Mesenchymal stem cell (in vitro differentiated cells and primary cell): ENCODE measurements around the gene GLYATL1.

ENCODE experiments used
- DNase-seq: peaks from one replicate; pipeline ENCODE4 v3.0.0-alpha.2; 2013
- H2AFZ ChIP-seq: one replicate; pipeline ENCODE4 v1.6.1; 2013; ENCODE audit warnings: low read depth, mild to moderate bottlenecking, control low read depth, inconsistent platforms, low read length, moderate library complexity
- H2AK5ac ChIP-seq: 2 replicates; pipeline ENCODE4 v1.6.1; 2013; ENCODE audit warnings: low read length, moderate library complexity, mild to moderate bottlenecking, inconsistent platforms; ENCODE audit not compliant: severe bottlenecking
- H2BK120ac ChIP-seq: one replicate; pipeline ENCODE4 v1.6.1; 2013; ENCODE audit warnings: low read depth, mild to moderate bottlenecking, inconsistent platforms, low read length, moderate library complexity
- H2BK12ac ChIP-seq, 2 experiments: one replicate each; pipeline ENCODE4 v1.6.1; 2013; ENCODE audit warnings: inconsistent platforms in 2 of 2, low read length in 2 of 2, mild to moderate bottlenecking in 2 of 2, moderate library complexity in 2 of 2, control low read depth in 1 of 2
- H2BK15ac ChIP-seq: one replicate; pipeline ENCODE4 v1.6.1; 2013; ENCODE audit warnings: mild to moderate bottlenecking, low read depth, inconsistent platforms; ENCODE audit not compliant: poor library complexity, severe bottlenecking
- H2BK5ac ChIP-seq: 2 replicates; pipeline ENCODE4 v1.6.1; 2013; ENCODE audit warnings: low read depth, mild to moderate bottlenecking, low read length, control low read depth, inconsistent platforms; ENCODE audit not compliant: poor library complexity, severe bottlenecking
- H3K14ac ChIP-seq, 2 experiments: one replicate each; pipeline ENCODE4 v1.6.1; 2013; ENCODE audit warnings: inconsistent platforms in 2 of 2, low read length in 2 of 2, control low read depth in 1 of 2, mild to moderate bottlenecking in 1 of 2, moderate library complexity in 1 of 2
- H3K18ac ChIP-seq, 2 experiments: one replicate each; pipeline ENCODE4 v1.6.1; 2013; ENCODE audit warnings: inconsistent platforms in 2 of 2, low read length in 2 of 2, control low read depth in 1 of 2, low read depth in 1 of 2, mild to moderate bottlenecking in 1 of 2
- H3K23ac ChIP-seq, 2 experiments: one replicate each; pipeline ENCODE4 v1.6.1; 2013; ENCODE audit warnings: inconsistent platforms in 2 of 2, low read length in 2 of 2, mild to moderate bottlenecking in 2 of 2, moderate library complexity in 2 of 2, control low read depth in 1 of 2
- H3K27ac ChIP-seq: 2 replicates; pipeline ENCODE4 v1.5.1; 2013; ENCODE audit warnings: mild to moderate bottlenecking, moderate library complexity, low read length, control low read depth, inconsistent platforms; ENCODE audit not compliant: poor library complexity, severe bottlenecking
- H3K27me3 ChIP-seq, 2 experiments: 2 replicates each; pipeline versions ENCODE4 v1.6.1 to v1.7.0; 2013; ENCODE audit warnings: low read length in 2 of 2, mild to moderate bottlenecking in 2 of 2, moderate library complexity in 2 of 2, control low read depth in 1 of 2, inconsistent platforms in 1 of 2; ENCODE audit not compliant: control insufficient read depth in 1 of 2, insufficient read depth in 1 of 2
- H3K36me3 ChIP-seq, 2 experiments: 2 replicates each; pipeline versions ENCODE4 v1.6.1 to v1.7.0; 2013; ENCODE audit warnings: low read length in 2 of 2, control low read depth in 1 of 2, inconsistent platforms in 1 of 2, low read depth in 1 of 2, mild to moderate bottlenecking in 1 of 2; ENCODE audit not compliant: insufficient read depth in 2 of 2, control insufficient read depth in 1 of 2
- H3K4ac ChIP-seq, 2 experiments: one replicate each; pipeline ENCODE4 v1.6.1; 2013; ENCODE audit warnings: inconsistent platforms in 2 of 2, low read length in 2 of 2, mild to moderate bottlenecking in 2 of 2, moderate library complexity in 2 of 2, control low read depth in 1 of 2, low read depth in 1 of 2
- H3K4me1 ChIP-seq: 2 replicates; pipeline ENCODE4 v1.6.1; 2013; ENCODE audit warnings: low read depth, low read length, control low read depth; ENCODE audit not compliant: control insufficient read depth, insufficient read depth
- H3K4me2 ChIP-seq: 2 replicates; pipeline ENCODE4 v1.6.1; 2013; ENCODE audit warnings: low read length, mild to moderate bottlenecking, inconsistent platforms; ENCODE audit not compliant: poor library complexity, severe bottlenecking
- H3K4me3 ChIP-seq, 2 experiments: 2 replicates each; pipeline versions ENCODE4 v1.5.1 to v1.7.0; 2013; ENCODE audit warnings: low read length in 2 of 2, mild to moderate bottlenecking in 2 of 2, control low read depth in 1 of 2, low read depth in 1 of 2; ENCODE audit not compliant: insufficient read depth in 1 of 2
- H3K79me1 ChIP-seq: replicated peaks from 2 replicates; pipeline ENCODE4 v1.6.1; 2013; ENCODE audit warnings: mild to moderate bottlenecking, control low read depth, low read length, inconsistent platforms; ENCODE audit not compliant: poor library complexity, severe bottlenecking
- H3K9ac ChIP-seq: 2 replicates; pipeline ENCODE4 v1.7.0; 2013; ENCODE audit warnings: mild to moderate bottlenecking, low read length, moderate library complexity
- H3K9me3 ChIP-seq: 2 replicates; pipeline ENCODE4 v1.7.0; 2013; ENCODE audit warnings: mild to moderate bottlenecking, low read length; ENCODE audit not compliant: control insufficient read depth
- H4K8ac ChIP-seq: one replicate; pipeline ENCODE4 v1.6.1; 2013; ENCODE audit warnings: inconsistent platforms, mild to moderate bottlenecking, low read length, moderate library complexity
- H4K91ac ChIP-seq: one replicate; pipeline ENCODE4 v1.6.1; 2013; ENCODE audit warnings: mild to moderate bottlenecking, low read length, inconsistent platforms
- WGBS: methylation state at CpG from one replicate; pipeline ENCODE4 v1.1.7; 2013; ENCODE audit warnings: mixed read lengths; 5-methylcytosine and 5-hydroxymethylcytosine counted together

The GLYATL1 gene

DNA sequence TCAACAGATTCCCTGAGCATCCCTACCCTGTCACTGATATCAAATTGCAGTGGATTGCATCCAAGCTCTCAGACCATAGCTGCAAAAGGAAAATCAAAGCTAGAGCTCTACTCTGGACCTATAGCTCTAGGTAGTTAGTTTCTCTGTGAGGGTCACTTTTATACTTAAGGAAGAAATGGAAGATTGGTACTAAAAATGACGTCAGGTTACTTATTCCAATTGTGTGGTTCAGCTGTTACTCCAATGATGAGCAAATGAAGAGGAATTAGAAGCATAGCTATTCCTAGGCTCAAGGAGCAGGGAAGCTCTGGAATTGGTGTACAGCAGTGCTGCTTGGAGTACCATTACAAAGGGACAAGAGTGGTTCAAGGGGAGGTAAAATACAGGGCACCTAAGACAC, 36.4 kb upstream of the GLYATL1 start:
- Histone ChIP-seq H3K36me3 (no peaks in the 10 kb centered on the region), H3K4me1 (peaks cover 7% of the 10 kb centered on the region), H3K23ac (no peak overlapping the region), H3K18ac (no peak overlapping the region), H4K91ac (no peak overlapping the region), H2AK5ac (no peak overlapping the region), H3K27me3 (no peaks in the 10 kb centered on the region), H4K8ac (no peak overlapping the region), H3K27ac (no peak overlapping the region), H3K4me3 (no peak overlapping the region), H3K9ac (no peak overlapping the region), H2BK5ac (no peak overlapping the region), H2BK12ac (no peak overlapping the region), H3K4ac (no peak overlapping the region), H3K9me3 (no peaks in the 10 kb centered on the region), H3K4me2 (no peak overlapping the region), H2BK120ac (no peak overlapping the region), H2AFZ (no peak overlapping the region), H3K79me1 (peaks cover 11% of the 10 kb centered on the region), H3K14ac (no peak overlapping the region), H2BK15ac (no peak overlapping the region)
- no peak for DNase-seq
- 86% methylated on average over 1 of the region's 1 CpG for WGBS

DNA sequence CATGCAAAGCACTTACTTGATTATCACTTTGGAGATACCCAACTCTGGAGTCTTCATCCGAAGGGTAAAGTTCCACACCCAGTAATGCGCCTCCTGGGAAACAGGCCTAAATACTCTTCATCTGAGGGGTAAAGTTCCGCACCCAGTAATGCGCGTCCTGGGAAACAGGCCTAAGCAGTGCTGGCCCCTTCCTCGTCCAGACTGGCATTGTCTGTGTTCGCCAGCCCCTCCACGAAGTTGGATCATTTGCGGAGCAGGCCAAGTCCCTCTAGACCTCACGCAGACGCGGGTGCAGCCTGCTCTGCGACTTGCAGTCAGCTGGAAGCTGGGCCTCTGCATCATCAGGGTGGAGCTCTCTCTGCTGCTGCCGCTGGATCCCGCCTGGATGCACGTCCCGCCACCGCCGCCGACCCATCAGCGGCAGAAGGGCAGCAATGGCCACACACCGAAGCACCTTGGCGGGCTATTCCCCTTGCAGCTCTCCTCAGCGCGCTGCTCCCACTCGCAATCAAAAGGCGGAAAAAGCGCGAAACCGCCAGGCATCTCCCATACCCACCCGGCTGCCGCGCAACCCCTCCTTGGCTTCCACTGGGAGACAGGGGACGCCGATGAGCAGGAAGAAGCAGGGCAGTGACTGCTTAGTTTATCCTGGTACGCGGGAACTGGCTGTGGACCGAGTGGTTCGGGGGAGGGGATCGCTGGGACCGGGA, 34.1 kb upstream of the GLYATL1 start:
- peak overlapping the region; percentile 12 for H3K27ac ChIP-seq
- peak overlapping the region; percentile 73 for H3K4me2 ChIP-seq
- peak overlapping the region; percentile 81 for H3K9ac ChIP-seq
- no peak overlapping the region for H3K14ac ChIP-seq
- H2AK5ac ChIP-seq: no peak overlapping the region
- H3K4me1 ChIP-seq: peaks cover 7% of the 10 kb centered on the region
- no peak overlapping the region for H2BK5ac ChIP-seq
- no peak overlapping the region for H2BK15ac ChIP-seq
- WGBS: 4% methylated on average over 36 of the region's 41 CpGs
- no peak overlapping the region for H2BK120ac ChIP-seq
- H4K91ac ChIP-seq: no peak overlapping the region
- H3K27me3 ChIP-seq: no peaks in the 10 kb centered on the region
- peak; percentile 72 for DNase-seq
- H3K18ac ChIP-seq: no peak overlapping the region
- H3K79me1 ChIP-seq: peaks cover 11% of the 10 kb centered on the region
- H3K9me3 ChIP-seq: no peaks in the 10 kb centered on the region
- H4K8ac ChIP-seq: no peak overlapping the region
- no peak overlapping the region for H3K23ac ChIP-seq
- no peak overlapping the region for H2BK12ac ChIP-seq
- H3K4ac ChIP-seq: no peak overlapping the region
- peak overlapping the region; percentile 60 to 90 for H3K4me3 ChIP-seq
- H3K36me3 ChIP-seq: no peaks in the 10 kb centered on the region
- H2AFZ ChIP-seq: peak overlapping the region; percentile 84

DNA sequence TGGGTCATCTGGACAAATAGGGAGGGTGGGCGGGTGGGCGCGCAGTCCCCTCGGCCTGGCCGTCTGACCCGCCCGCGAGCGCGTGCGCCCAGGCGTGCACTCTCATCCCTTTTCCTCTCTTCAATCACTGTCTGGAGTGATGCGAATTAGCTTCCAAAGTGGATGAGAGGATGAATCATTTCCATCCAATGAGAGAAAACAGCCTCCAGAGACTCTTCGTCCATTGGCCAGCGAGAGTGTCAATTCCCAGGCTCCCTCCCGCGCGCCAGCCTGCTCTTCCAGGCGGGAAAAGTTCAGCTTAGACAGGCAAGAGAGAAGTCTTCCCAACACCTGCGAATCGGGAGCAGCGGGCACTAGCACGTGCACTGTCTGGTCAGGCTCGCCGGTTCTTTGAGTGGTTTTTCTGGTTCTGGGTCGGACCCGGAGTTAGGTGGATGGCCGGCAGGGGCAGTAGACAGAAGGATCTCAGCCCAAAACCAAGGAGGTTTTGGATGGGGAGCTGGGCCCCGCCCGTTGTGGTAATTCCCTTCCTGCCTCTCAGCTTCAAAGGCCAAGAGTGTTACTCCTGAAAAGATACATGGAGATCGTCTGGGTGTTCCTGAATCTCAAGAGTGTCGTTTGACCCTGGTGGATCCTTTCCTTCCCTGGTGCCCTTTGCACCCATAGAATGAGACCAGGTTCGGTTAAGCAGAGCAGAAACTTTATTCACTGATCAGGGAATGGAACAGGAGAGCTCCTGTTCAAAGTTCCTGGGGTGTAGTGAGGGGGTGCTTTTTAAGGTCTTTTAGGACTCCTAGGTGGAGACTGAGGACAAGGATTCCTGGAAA, 33.4 kb upstream of the GLYATL1 start:
- peak; percentile 94 for DNase-seq
- no peak overlapping the region for H4K8ac ChIP-seq
- no peak overlapping the region for H2BK5ac ChIP-seq
- H3K23ac ChIP-seq: no peak overlapping the region
- H3K9me3 ChIP-seq: no peaks in the 10 kb centered on the region
- peaks cover 8% of the 10 kb centered on the region for H3K79me1 ChIP-seq
- no peaks in the 10 kb centered on the region for H3K27me3 ChIP-seq
- no peak overlapping the region for H2AK5ac ChIP-seq
- no peak overlapping the region for H2AFZ ChIP-seq
- no peak overlapping the region for H2BK12ac ChIP-seq
- no peak overlapping the region for H3K4ac ChIP-seq
- H2BK15ac ChIP-seq: no peak overlapping the region
- peak overlapping the region; percentile 73 for H3K4me2 ChIP-seq
- H4K91ac ChIP-seq: no peak overlapping the region
- H3K14ac ChIP-seq: no peak overlapping the region
- no peak overlapping the region for H3K27ac ChIP-seq
- H3K4me1 ChIP-seq: peaks cover 5% of the 10 kb centered on the region
- peak overlapping the region; percentile 81 for H3K9ac ChIP-seq
- no peaks in the 10 kb centered on the region for H3K36me3 ChIP-seq
- no peak overlapping the region for H2BK120ac ChIP-seq
- 14% methylated on average over 21 of the region's 33 CpGs for WGBS
- H3K4me3 ChIP-seq: peak overlapping the region; percentile 60 to 90
- H3K18ac ChIP-seq: no peak overlapping the region

DNA sequence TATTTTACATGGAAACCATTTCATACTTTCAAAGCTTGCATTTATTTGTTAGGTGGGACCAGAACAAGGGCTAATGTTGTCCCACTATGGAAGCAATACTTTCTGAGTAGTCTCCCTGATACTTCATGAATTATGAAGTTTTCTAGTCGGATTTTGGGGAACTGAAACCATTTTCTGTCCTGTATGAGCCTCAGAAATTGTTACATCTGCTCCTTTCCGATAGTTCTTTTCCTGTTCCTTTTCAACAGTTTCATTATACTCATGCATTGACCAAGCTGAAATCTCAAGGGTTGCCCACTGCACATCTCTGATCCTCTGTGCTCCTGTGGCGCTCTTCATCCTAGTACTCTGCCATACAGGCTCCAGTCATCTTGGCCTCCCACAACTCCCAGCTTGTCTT, 31.5 kb upstream of the GLYATL1 start:
- no peak overlapping the region for H4K91ac ChIP-seq
- DNase-seq: no peak
- no peak overlapping the region for H3K4me3 ChIP-seq
- H2AFZ ChIP-seq: no peak overlapping the region
- H2BK5ac ChIP-seq: no peak overlapping the region
- H2BK15ac ChIP-seq: no peak overlapping the region
- H3K23ac ChIP-seq: no peak overlapping the region
- peaks cover 4% of the 10 kb centered on the region for H3K4me1 ChIP-seq
- no peak overlapping the region for H3K14ac ChIP-seq
- no peak overlapping the region for H3K27ac ChIP-seq
- H2BK12ac ChIP-seq: no peak overlapping the region
- H4K8ac ChIP-seq: no peak overlapping the region
- no peaks in the 10 kb centered on the region for H3K36me3 ChIP-seq
- no peaks in the 10 kb centered on the region for H3K9me3 ChIP-seq
- no peak overlapping the region for H3K4ac ChIP-seq
- H3K4me2 ChIP-seq: no peak overlapping the region
- WGBS: 96% methylated on average over 3 of the region's 3 CpGs
- H2AK5ac ChIP-seq: no peak overlapping the region
- H2BK120ac ChIP-seq: no peak overlapping the region
- peaks cover 3% of the 10 kb centered on the region for H3K79me1 ChIP-seq
- no peaks in the 10 kb centered on the region for H3K27me3 ChIP-seq
- H3K9ac ChIP-seq: no peak overlapping the region
- no peak overlapping the region for H3K18ac ChIP-seq
